H1 (cell line): Measurements from ENCODE around the gene ELL2.

Source experiments
- ASH2L ChIP-seq: fragments of 200-600, 300-600 bp; sonication (generic); IDR thresholded peaks from one replicate; pipeline ENCODE4 v1.7.1; 2017; ENCODE audit warnings: low read length
- CTCF ChIP-seq, 3 experiments: IDR thresholded peaks; 1 replicate in 2 of 3; 2 replicates in 1 of 3; pipeline versions ENCODE4 v1.5.1 to v1.6.1; 2011; ENCODE audit warnings: low read length in 3 of 3, mild to moderate bottlenecking in 3 of 3, inconsistent platforms in 2 of 3, low read depth in 1 of 3, moderate library complexity in 1 of 3; ENCODE audit not compliant: insufficient read depth in 1 of 3; ENCODE audit errors: control extremely low read depth in 1 of 3
- EZH2 ChIP-seq: fragments of 200-600 bp; sonication (generic); IDR thresholded peaks from 2 replicates; pipeline ENCODE4 v1.7.1; 2012; ENCODE audit warnings: low read depth, mild to moderate bottlenecking, moderate library complexity, low read length, inconsistent platforms; ENCODE audit not compliant: severe bottlenecking
- MAX ChIP-seq: IDR thresholded peaks from 2 replicates; pipeline ENCODE4 v1.6.1; 2012; ENCODE audit warnings: inconsistent platforms
- POLR2A ChIP-seq, 2 experiments: IDR thresholded peaks; 1 replicate in 1 of 2; 2 replicates in 1 of 2; pipeline ENCODE4 v1.6.1; 2011; ENCODE audit warnings: low read depth in 2 of 2, low read length in 2 of 2, mild to moderate bottlenecking in 2 of 2; ENCODE audit errors: control extremely low read depth in 1 of 2
- RAD21 ChIP-seq, 2 experiments: IDR thresholded peaks in 1 of 2; conservative IDR thresholded peaks in 1 of 2; 2 replicates each; pipeline ENCODE4 v1.6.1; 2011; ENCODE audit warnings: low read depth in 2 of 2, low read length in 2 of 2, improper control_type of control experiment in 1 of 2, inconsistent platforms in 1 of 2, mild to moderate bottlenecking in 1 of 2, moderate library complexity in 1 of 2
- SP1 ChIP-seq: IDR thresholded peaks from 2 replicates; pipeline ENCODE4 v1.6.1; 2011; ENCODE audit warnings: low read depth, low read length
- TAF1 ChIP-seq: IDR thresholded peaks from 2 replicates; pipeline ENCODE4 v1.6.1; 2011; ENCODE audit warnings: mild to moderate bottlenecking, low read depth, low read length
- USF2 ChIP-seq: IDR thresholded peaks from 2 replicates; pipeline ENCODE4 v1.6.1; 2011; ENCODE audit warnings: low read length, improper control_type of control experiment
- YY1 ChIP-seq: IDR thresholded peaks from 2 replicates; pipeline ENCODE4 v1.6.1; 2011; ENCODE audit warnings: low read depth, mild to moderate bottlenecking, low read length

- TF ChIP-seq RAD21 (IDR thresholded peaks at IDR 0.05 in 1 of 2, conservative IDR thresholded peaks at IDR 0.05 in 1 of 2; ENCODE audit: low read depth in 2 of 2, low read length in 2 of 2) (no peak), SP1 (no peak), USF2 (no peak), POLR2A (IDR thresholded peaks at IDR 0.05; ENCODE audit: control extremely low read depth in 1 of 2, low read depth in 2 of 2, low read length in 2 of 2) (no peak), MAX (no peak), CTCF (IDR thresholded peaks at IDR 0.05; ENCODE audit: control extremely low read depth in 1 of 3, insufficient read depth in 1 of 3, low read depth in 1 of 3, low read length in 3 of 3) (no peak), TAF1 (no peak), YY1 (no peak), EZH2 (no peak), ASH2L (no peak)
Observed at GRCh38 chr5:95848701-95849100, 113.0 kb downstream of the ELL2 start.
